ENCODE measurements around the gene ATP8A2.

Gene ATP8A2

DNA sequence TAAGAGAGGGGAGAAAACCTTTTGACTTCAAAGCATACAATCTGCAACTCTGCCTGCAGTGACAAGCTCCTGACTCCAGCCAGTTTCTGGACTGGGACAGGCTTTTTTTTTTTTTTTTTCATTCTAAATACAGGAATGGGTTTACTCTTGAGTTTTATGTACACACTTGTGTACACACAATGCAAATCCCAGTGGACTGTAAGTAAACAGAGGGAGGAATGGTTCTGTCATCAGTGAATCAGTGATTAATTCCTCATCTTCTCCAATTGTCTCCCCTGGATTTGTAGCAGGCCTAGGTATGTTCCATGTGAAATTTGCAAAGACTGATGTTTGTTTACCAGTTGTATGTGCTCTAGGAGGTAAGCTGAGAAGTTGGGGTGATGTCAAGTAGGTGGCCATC, 495.3 kb downstream of the ATP8A2 start:
- Histone ChIP-seq H3K36me3 (ENCODE audit: control insufficient read depth, insufficient read depth, low read length) (no peaks in the 10 kb centered on the region), H3K4me3 (replicated peaks; ENCODE audit: low read depth, low read length) (no peak overlapping the region), H3K27me3 (replicated peaks; ENCODE audit: control insufficient read depth, insufficient read depth, low read length) (peaks cover 2% of the 10 kb centered on the region; the same call in 1 of the 2 replicates)
- TF ChIP-seq, protein P1, sequence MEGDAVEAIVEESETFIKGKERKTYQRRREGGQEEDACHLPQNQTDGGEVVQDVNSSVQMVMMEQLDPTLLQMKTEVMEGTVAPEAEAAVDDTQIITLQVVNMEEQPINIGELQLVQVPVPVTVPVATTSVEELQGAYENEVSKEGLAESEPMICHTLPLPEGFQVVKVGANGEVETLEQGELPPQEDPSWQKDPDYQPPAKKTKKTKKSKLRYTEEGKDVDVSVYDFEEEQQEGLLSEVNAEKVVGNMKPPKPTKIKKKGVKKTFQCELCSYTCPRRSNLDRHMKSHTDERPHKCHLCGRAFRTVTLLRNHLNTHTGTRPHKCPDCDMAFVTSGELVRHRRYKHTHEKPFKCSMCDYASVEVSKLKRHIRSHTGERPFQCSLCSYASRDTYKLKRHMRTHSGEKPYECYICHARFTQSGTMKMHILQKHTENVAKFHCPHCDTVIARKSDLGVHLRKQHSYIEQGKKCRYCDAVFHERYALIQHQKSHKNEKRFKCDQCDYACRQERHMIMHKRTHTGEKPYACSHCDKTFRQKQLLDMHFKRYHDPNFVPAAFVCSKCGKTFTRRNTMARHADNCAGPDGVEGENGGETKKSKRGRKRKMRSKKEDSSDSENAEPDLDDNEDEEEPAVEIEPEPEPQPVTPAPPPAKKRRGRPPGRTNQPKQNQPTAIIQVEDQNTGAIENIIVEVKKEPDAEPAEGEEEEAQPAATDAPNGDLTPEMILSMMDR (IDR thresholded peaks at IDR 0.05; ENCODE audit: insufficient read depth, low read length, poor library complexity, severe bottlenecking) = no peak
- no peak for DNase-seq (ENCODE audit: extremely low read depth, insufficient read length)

DNA sequence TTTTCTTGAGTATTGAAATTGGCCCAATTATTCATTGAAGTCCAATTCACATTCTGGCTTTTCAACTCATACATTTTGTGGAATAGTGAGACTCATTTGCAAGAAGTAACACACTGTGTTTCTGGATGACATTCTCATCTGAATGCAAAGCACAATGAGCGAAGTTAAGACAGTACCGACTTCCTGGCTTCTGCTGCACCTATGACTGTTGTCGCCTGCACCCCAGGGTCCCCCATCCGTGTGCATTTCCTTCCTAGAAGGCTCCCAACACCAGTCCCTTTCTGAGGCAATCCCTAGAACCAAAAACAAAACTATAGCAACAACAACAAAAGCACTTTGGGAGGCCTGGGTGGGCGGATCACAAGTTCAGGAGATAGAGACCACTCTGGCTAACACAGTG, 496.7 kb downstream of the ATP8A2 start:
- Histone ChIP-seq H3K36me3 (ENCODE audit: control insufficient read depth, insufficient read depth, low read length) (no peaks in the 10 kb centered on the region), H3K4me3 (replicated peaks; ENCODE audit: low read depth, low read length) (no peak overlapping the region), H3K27me3 (replicated peaks; ENCODE audit: control insufficient read depth, insufficient read depth, low read length) (peaks cover 2% of the 10 kb centered on the region; the same call in 1 of the 2 replicates)
- no peak for DNase-seq (ENCODE audit: extremely low read depth, insufficient read length)
- TF ChIP-seq, protein P1 (IDR thresholded peaks at IDR 0.05; ENCODE audit: insufficient read depth, low read length, poor library complexity, severe bottlenecking) = no peak

DNA sequence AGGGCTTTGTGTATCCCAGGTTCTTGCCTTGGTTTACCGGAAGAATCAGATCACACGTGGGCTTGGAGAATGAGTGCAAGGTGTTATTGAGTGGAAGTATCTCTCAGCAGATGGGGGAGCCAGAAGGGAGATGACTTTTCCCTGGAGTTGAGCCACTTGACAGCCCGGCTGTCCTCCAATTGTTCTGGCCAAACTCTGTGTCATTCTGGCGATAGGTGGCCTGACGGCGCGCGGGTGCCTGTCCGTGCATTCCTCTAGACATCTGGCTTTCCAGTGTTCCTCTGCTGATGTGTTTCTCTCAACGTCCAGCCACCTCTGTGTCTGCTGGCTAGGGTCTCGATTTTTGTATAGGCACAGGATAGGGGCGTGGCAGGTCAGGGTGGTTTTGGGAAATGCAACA, 498.2 kb downstream of the ATP8A2 start:
- TF ChIP-seq, protein P1 (IDR thresholded peaks at IDR 0.05; ENCODE audit: insufficient read depth, low read length, poor library complexity, severe bottlenecking) = no peak
- Histone ChIP-seq H3K27me3 (replicated peaks; ENCODE audit: control insufficient read depth, insufficient read depth, low read length) (peaks cover 4% of the 10 kb centered on the region; the same call in 1 of the 2 replicates), H3K4me3 (replicated peaks; ENCODE audit: low read depth, low read length) (no peak overlapping the region), H3K36me3 (ENCODE audit: control insufficient read depth, insufficient read depth, low read length) (no peaks in the 10 kb centered on the region)
- no peak for DNase-seq (ENCODE audit: extremely low read depth, insufficient read length)

DNA sequence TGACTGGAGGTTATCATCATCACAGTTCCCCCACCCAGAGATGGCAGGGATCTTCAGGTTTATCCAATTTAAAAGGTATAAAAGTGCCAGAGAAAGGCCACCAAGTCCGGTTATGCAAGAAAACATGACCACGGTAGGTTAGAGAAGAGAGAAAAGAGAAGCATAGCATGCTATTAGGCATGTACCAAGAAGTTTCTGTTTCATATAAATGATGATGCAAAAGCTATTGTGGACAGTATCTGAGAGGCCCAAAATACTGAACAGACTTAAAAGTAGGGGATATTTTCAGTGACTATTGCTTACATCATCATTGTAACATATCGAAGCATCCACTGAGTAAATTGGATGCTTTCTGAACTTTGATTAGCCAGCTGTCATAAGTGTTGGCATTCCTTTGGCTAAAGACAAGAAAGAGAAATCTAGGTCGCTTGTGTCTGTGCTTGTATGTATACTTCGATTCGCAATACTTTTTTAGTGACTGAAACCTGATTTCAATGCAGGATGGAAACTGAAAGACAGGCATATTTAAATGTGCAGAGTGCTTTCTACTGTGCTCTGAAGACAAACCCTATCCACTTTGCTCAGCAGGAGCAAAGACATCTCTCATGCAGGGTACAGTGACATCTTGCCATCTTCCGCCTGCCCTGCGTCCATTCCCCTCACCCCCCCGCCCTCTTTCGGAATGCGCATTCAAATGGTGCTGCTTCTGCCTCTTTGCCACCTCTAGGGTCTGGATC, 499.8 kb downstream of the ATP8A2 start:
- TF ChIP-seq, protein P1 (IDR thresholded peaks at IDR 0.05; ENCODE audit: insufficient read depth, low read length, poor library complexity, severe bottlenecking) = no peak
- no peak overlapping the region for H3K4me3 ChIP-seq (replicated peaks; ENCODE audit: low read depth, low read length)
- H3K27me3 ChIP-seq (replicated peaks; ENCODE audit: control insufficient read depth, insufficient read depth, low read length) = peaks cover 4% of the 10 kb centered on the region; the same call in 1 of the 2 replicates
- no peak for DNase-seq (ENCODE audit: extremely low read depth, insufficient read length)
- H3K36me3 ChIP-seq (ENCODE audit: control insufficient read depth, insufficient read depth, low read length) = no peaks in the 10 kb centered on the region

DNA sequence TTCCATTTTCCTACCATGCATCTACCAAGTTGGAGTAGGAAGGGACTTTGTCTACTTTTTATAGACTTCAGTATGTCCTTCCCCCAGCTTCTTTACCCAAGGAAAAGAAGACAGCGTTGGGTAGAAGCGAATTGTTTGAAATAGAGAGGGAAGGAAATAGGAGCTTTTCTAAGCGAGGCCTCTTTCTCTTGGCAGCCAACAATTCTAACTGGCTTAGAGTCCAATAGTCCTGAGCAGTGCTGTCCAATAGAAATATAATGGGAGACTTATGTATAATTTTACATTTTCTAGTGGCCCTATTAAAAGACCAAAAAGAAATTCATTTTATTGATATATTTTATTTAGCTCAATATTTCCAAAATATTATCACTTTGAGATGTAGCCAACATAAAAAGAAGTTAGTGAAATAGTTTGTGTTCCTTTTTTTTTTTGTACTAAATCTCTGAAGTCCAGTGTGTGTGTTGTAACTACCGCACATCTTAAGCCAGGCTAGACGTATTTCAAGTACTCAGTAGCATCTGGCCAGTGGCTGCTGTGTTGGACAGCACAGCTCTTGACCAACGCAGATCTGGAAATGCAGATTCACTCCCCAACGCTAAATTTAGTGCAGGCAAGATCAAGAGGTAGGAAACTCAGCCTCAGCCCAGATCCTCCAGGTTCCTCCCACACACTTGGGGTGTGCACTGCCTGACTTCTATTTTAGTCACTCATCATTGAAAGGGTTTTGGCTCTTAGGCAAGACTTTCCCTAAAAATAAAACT, 500.9 kb downstream of the ATP8A2 start:
- Histone ChIP-seq H3K36me3 (ENCODE audit: control insufficient read depth, insufficient read depth, low read length) (no peaks in the 10 kb centered on the region), H3K27me3 (replicated peaks; ENCODE audit: control insufficient read depth, insufficient read depth, low read length) (peaks cover 2% of the 10 kb centered on the region; the same call in 1 of the 2 replicates), H3K4me3 (replicated peaks; ENCODE audit: low read depth, low read length) (no peak overlapping the region)
- no peak for DNase-seq (ENCODE audit: extremely low read depth, insufficient read length)
- TF ChIP-seq, protein P1 (IDR thresholded peaks at IDR 0.05; ENCODE audit: insufficient read depth, low read length, poor library complexity, severe bottlenecking) = no peak

All from GM06990 (cell line).